GM19468 (cell line): ENCODE data around the gene GPI.
"Not testable (repeated sequence)": the region's sequence is repeated elsewhere in the genome, so short reads cannot be mapped to it uniquely, and the experiment has no call there.

Experiments
- ATAC-seq: cut with Tn5 transposase; IDR thresholded peaks from one replicate; pipeline ENCODE4 v1.9.1; 2021; ENCODE audit warnings: mild to moderate bottlenecking, moderate library complexity, moderate number of reproducible peaks; ENCODE audit not compliant: unreplicated experiment; ENCODE audit errors: extremely low read depth

Gene GPI

GRCh38 chr19:34400844-34401243 is 35.8 kb downstream of the GPI start:
- ATAC-seq, result not testable (repeated sequence)

- ATAC-seq, result no peak
These were observed 37.1 kb downstream of the GPI start for GRCh38 chr19:34402074-34402600.

- no peak for ATAC-seq
These were observed 38.8 kb downstream of the GPI start for GRCh38 chr19:34403784-34404108.

- ATAC-seq, result no peak
These were observed 39.3 kb downstream of the GPI start, which contains the start of gene PDCD2L for GRCh38 chr19:34404109-34404909. Gene PDCD2L (plus strand): TSS chr19:34404399. CDS start chr19:34404431, 32 bp downstream.

GRCh38 chr19:34405892-34406660 is 41.1 kb downstream of the GPI start:
- ATAC-seq, result no peak

- ATAC-seq, result no peak
These were observed 43.4 kb downstream of the GPI start for GRCh38 chr19:34408411-34408810.

- ATAC-seq, result no peak
These were observed 44.5 kb downstream of the GPI start for GRCh38 chr19:34409189-34410164.

GRCh38 chr19:34411216-34411615 is 46.2 kb downstream of the GPI start:
- no peak for ATAC-seq

GRCh38 chr19:34416021-34416545 is 51.1 kb downstream of the GPI start:
- no peak for ATAC-seq

- ATAC-seq, result no peak
These were observed 53.3 kb downstream of the GPI start for GRCh38 chr19:34418300-34418699.

- no peak for ATAC-seq
These were observed 61.2 kb downstream of the GPI start for GRCh38 chr19:34426096-34426661.

- ATAC-seq, result no peak
These were observed 63.7 kb downstream of the GPI start for GRCh38 chr19:34428549-34429285.

- ATAC-seq, result no peak
These were observed 64.6 kb downstream of the GPI start for GRCh38 chr19:34429553-34429952.

GRCh38 chr19:34430738-34431625 is 66.0 kb downstream of the GPI start:
- ATAC-seq, result no peak

- ATAC-seq, result no peak
These were observed 66.8 kb downstream of the GPI start for GRCh38 chr19:34431681-34432402.

GRCh38 chr19:34432797-34433196 is 67.8 kb downstream of the GPI start:
- no peak for ATAC-seq

GRCh38 chr19:34436716-34437115 is 71.7 kb downstream of the GPI start:
- ATAC-seq, result no peak
